Panc1 (cell line): ENCODE data around the gene SNRPD2. TPM values are rescaled to one million over a fixed set of nuclear protein-coding genes. Genes with fewer than 3 reads are reported as not detected.

ENCODE experiments used
- ATAC-seq: fragments of 200-7000 bp; cut with Tn5 transposase; 2 replicates; pipeline ENCODE4 v1.9.1; 2020; ENCODE audit warnings: mild to moderate bottlenecking, moderate library complexity
- BruUV-seq: library from RNA; stranded (reverse); fragments of 400-500 nt; replicated peaks from 2 replicates; lab custom pipeline; 2021; lab: Mats Ljungman, UMichigan
- CTCF ChIA-PET: fragments of 300-600 bp; sonication (Branson Sonifier 250); formaldehyde crosslinking; loops from one replicate; lab custom pipeline; 2022; ENCODE audit warnings: antibody characterized with exemption; lab: Charles Lee
- POLR2A ChIA-PET: fragments of 300-600 bp; sonication (Branson Sonifier 250); formaldehyde crosslinking; loops from one replicate; lab custom pipeline; 2022; ENCODE audit warnings: antibody characterized with exemption; lab: Charles Lee
- DNase-seq: peaks from one replicate; pipeline ENCODE4 v3.0.0-alpha.2; 2010; ENCODE audit warnings: low read depth, low spot score
- H3K27ac ChIP-seq: 2 replicates; pipeline ENCODE4 v1.5.1; 2011; ENCODE audit warnings: mild to moderate bottlenecking, low read length, inconsistent platforms
- H3K27me3 ChIP-seq: fragments of 200-500 bp; sonication (Bioruptor generic); 2 replicates; pipeline ENCODE4 v1.6.0; 2014; ENCODE audit warnings: low read length, inconsistent platforms; ENCODE audit not compliant: control insufficient read depth, insufficient read depth
- H3K36me3 ChIP-seq: fragments of 200-500 bp; sonication (Bioruptor generic); 2 replicates; pipeline ENCODE4 v1.5.1; 2014; ENCODE audit warnings: inconsistent platforms, mild to moderate bottlenecking, low read length, moderate library complexity; ENCODE audit not compliant: control insufficient read depth, insufficient read depth
- H3K4me1 ChIP-seq: 2 replicates; pipeline ENCODE4 v1.5.1; 2011; ENCODE audit warnings: inconsistent platforms, mild to moderate bottlenecking, low read length, moderate library complexity; ENCODE audit not compliant: control insufficient read depth, insufficient read depth
- H3K4me3 ChIP-seq, 2 experiments: 2 replicates each; pipeline ENCODE4 v1.5.1; 2011 to 2012; ENCODE audit warnings: low read depth in 2 of 2, low read length in 2 of 2, mild to moderate bottlenecking in 2 of 2, inconsistent platforms in 1 of 2, moderate library complexity in 1 of 2
- H3K9me3 ChIP-seq: fragments of 200-500 bp; sonication (Bioruptor generic); 2 replicates; pipeline ENCODE4 v1.5.1; 2014; ENCODE audit warnings: low read depth, mild to moderate bottlenecking, inconsistent platforms, low read length, moderate library complexity; ENCODE audit not compliant: control insufficient read depth, insufficient read depth
- CTCF ChIP-seq: fragments of 450-650 bp; IDR thresholded peaks from 2 replicates; pipeline ENCODE4 v1.5.1; 2017; ENCODE audit warnings: mild to moderate bottlenecking
- POLR2AphosphoS5 ChIP-seq: IDR thresholded peaks from 2 replicates; pipeline ENCODE4 v1.6.1; 2012; ENCODE audit warnings: mild to moderate bottlenecking, low read depth, low read length, moderate library complexity
- SIN3A ChIP-seq: IDR thresholded peaks from 2 replicates; pipeline ENCODE4 v1.6.1; 2012; ENCODE audit warnings: low read depth, mild to moderate bottlenecking, low read length, moderate library complexity, borderline replicate concordance; ENCODE audit not compliant: insufficient read depth
- TCF7L2 ChIP-seq: IDR thresholded peaks from 2 replicates; pipeline ENCODE4 v1.6.1; 2011; ENCODE audit warnings: mild to moderate bottlenecking, low read depth, low read length, inconsistent platforms
- in situ Hi-C: cut with HindIII; loops from 2 replicates; pipeline ENCODE4 v1.10.0; 2016; ENCODE audit warnings: low sequenced_read_pairs, low pct_unique_long_range_greater_than_20kb
- intact Hi-C: fragments of 100-400 bp; cut with micrococcal nuclease; formaldehyde crosslinking; loops from one replicate; pipeline ENCODE4 v1.10.0; 2022; ENCODE audit not compliant: unreplicated experiment
- total RNA-seq: library from RNA; stranded (reverse); gene quantifications from one replicate; pipeline ENCODE4 v1.2.1, GENCODE V29; 2021; ENCODE audit not compliant: unreplicated experiment
- TF ChIP-seq, protein P1 (sequence below), 2 experiments: IDR thresholded peaks; 2 replicates each; pipeline ENCODE4 v1.6.1; 2011 to 2012; ENCODE audit warnings: low read depth in 2 of 2, control low read depth in 1 of 2, low read length in 1 of 2, mild to moderate bottlenecking in 1 of 2, moderate library complexity in 1 of 2; ENCODE audit not compliant: insufficient read depth in 1 of 2

Gene SNRPD2
- total RNA-seq, 1 experiment from 2014 or later: 496 TPM

- DNase-seq: no peak
- Histone ChIP-seq H3K36me3 (no peaks in the 10 kb centered on the region), H3K27ac (no peak overlapping the region), H3K9me3 (no peaks in the 10 kb centered on the region), H3K27me3 (no peaks in the 10 kb centered on the region), H3K4me3 (no peak overlapping the region), H3K4me1 (no peaks in the 10 kb centered on the region)
- BruUV-seq: no TSS peak
- in situ Hi-C loops: no loop called here
- intact Hi-C loops: loop anchor here (10.0 kb wide), 1 partner anchor 63 kb away; the partner anchor contains the start of gene SIX5
- ChIA-PET POLR2A (interaction anchor here (0.6 to 0.7 kb wide), 2 partner anchors 9 to 221 kb away, joined by 3 to 6 read pairs; partner anchors contain the start of gene QPCTL), CTCF (no interaction called here)
- ATAC-seq: no peak
- TF ChIP-seq CTCF (no peak), POLR2AphosphoS5 (no peak), SIN3A (no peak), TCF7L2 (no peak)
- TF ChIP-seq, protein P1, sequence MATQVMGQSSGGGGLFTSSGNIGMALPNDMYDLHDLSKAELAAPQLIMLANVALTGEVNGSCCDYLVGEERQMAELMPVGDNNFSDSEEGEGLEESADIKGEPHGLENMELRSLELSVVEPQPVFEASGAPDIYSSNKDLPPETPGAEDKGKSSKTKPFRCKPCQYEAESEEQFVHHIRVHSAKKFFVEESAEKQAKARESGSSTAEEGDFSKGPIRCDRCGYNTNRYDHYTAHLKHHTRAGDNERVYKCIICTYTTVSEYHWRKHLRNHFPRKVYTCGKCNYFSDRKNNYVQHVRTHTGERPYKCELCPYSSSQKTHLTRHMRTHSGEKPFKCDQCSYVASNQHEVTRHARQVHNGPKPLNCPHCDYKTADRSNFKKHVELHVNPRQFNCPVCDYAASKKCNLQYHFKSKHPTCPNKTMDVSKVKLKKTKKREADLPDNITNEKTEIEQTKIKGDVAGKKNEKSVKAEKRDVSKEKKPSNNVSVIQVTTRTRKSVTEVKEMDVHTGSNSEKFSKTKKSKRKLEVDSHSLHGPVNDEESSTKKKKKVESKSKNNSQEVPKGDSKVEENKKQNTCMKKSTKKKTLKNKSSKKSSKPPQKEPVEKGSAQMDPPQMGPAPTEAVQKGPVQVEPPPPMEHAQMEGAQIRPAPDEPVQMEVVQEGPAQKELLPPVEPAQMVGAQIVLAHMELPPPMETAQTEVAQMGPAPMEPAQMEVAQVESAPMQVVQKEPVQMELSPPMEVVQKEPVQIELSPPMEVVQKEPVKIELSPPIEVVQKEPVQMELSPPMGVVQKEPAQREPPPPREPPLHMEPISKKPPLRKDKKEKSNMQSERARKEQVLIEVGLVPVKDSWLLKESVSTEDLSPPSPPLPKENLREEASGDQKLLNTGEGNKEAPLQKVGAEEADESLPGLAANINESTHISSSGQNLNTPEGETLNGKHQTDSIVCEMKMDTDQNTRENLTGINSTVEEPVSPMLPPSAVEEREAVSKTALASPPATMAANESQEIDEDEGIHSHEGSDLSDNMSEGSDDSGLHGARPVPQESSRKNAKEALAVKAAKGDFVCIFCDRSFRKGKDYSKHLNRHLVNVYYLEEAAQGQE (IDR thresholded peaks at IDR 0.05; ENCODE audit: insufficient read depth in 1 of 2, low read depth in 2 of 2, low read length in 1 of 2): no peak
Observed at GRCh38 chr19:45701676-45702075, 9.9 kb upstream of the SNRPD2 start.

- peak; percentile 93 for TF ChIP-seq CTCF
- no peak for TF ChIP-seq SIN3A
- TF ChIP-seq TCF7L2: no peak
- no peak for TF ChIP-seq POLR2AphosphoS5
- TF ChIP-seq, protein P1 (IDR thresholded peaks at IDR 0.05; ENCODE audit: insufficient read depth in 1 of 2, low read depth in 2 of 2, low read length in 1 of 2): no peak
- Histone ChIP-seq H3K36me3 (peaks cover 4% of the 10 kb centered on the region; the same call in 1 of the 2 replicates), H3K27me3 (no peaks in the 10 kb centered on the region), H3K27ac (peak overlapping the region; percentile 82), H3K9me3 (no peaks in the 10 kb centered on the region), H3K4me1 (no peaks in the 10 kb centered on the region), H3K4me3 (peak overlapping the region; percentile 73 to 74)
- ChIA-PET POLR2A (interaction anchor here (0.8 to 1.5 kb wide), 2 partner anchors 14 to 76 kb away, joined by 3 read pairs; partner anchors contain the start of gene SIX5), CTCF (interaction anchor here (0.5 to 1.1 kb wide), 4 partner anchors 10 to 76 kb away, joined by 3 to 5 read pairs (median 4); partner anchors contain the start of gene SIX5)
- intact Hi-C loops: no loop called here
- in situ Hi-C loops: no loop called here
- DNase-seq (no peak), ATAC-seq (0 out of 2 replicates have a peak, but pooled peaks have one; percentile 31)
- TSS peak; percentile 82 for BruUV-seq
Observed at GRCh38 chr19:45693106-45693788, 1.5 kb upstream of the SNRPD2 start.
